Lower leg skin (tissue), 4 donors: ENCODE data around the gene GRIN1. TPM values are rescaled to one million over a fixed set of nuclear protein-coding genes. Genes with fewer than 3 reads are reported as not detected.

Experiments used
- DNase-seq, 2 donors: peaks; one replicate each; pipeline ENCODE4 v3.0.0-alpha.2; 2019; ENCODE audit warnings: low spot score in 2 of 2
- H3K4me3 ChIP-seq: fragments of 200-600 bp; sonication (generic); 2 replicates; pipeline ENCODE4 v1.5.1; 2017; ENCODE audit warnings: mild to moderate bottlenecking, low read depth; ENCODE audit not compliant: poor library complexity, severe bottlenecking
- POLR2A ChIP-seq, 2 donors: fragments of 450-650 bp; IDR thresholded peaks; one replicate each; pipeline ENCODE4 v1.6.1; 2016 to 2017; ENCODE audit warnings: antibody characterized with exemption in 2 of 2, mild to moderate bottlenecking in 1 of 2, moderate library complexity in 1 of 2
- WGBS, 2 donors: methylation state at CpG; one replicate each; pipeline ENCODE4 v1.1.5; 2018; 5-methylcytosine and 5-hydroxymethylcytosine counted together
- intact Hi-C: fragments of 100-400 bp; cut with DNase I; formaldehyde crosslinking; loops from one replicate; pipeline ENCODE4 v1.15.0; 2023; ENCODE audit warnings: low total_unique reads
- total RNA-seq, 4 donors: library from RNA; depleted of rRNA; stranded (reverse); fragments of >200 nt; gene quantifications; one replicate each; pipeline ENCODE4 v1.1.0, GENCODE V29; 2016
- TF ChIP-seq, protein P1 (sequence below), 3 donors: fragments of 450-650 bp; IDR thresholded peaks; one replicate each; pipeline ENCODE4 v1.5.1; 2016; ENCODE audit warnings: antibody characterized with exemption in 3 of 3, mild to moderate bottlenecking in 3 of 3, moderate library complexity in 2 of 3

The GRIN1 gene
- total RNA-seq, 4 donors from 2014 or later: 0.10 to 2.4 (median 0.49) TPM; not detected in 1

DNA sequence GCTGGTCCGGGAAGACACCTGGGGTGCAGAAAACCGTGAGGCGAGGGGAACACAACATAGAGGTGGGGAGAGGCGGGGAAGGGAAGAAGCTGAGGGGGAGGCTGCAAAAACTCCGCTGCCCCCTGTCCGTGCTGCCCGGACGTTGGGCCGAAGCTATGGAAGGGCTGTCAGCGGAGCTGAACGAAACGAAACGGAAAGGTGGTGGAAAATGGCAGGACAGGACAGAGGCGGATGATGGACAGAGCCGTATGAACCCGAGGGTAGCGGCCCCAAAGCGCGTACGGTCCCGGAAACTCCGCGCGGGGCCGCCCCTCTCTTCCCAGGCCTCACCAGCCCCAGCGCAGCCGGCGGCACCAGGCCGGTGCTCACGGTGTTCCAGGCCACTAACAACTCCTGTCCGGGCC is 49.1 kb downstream of the GRIN1 start:
- TF ChIP-seq, protein P1, sequence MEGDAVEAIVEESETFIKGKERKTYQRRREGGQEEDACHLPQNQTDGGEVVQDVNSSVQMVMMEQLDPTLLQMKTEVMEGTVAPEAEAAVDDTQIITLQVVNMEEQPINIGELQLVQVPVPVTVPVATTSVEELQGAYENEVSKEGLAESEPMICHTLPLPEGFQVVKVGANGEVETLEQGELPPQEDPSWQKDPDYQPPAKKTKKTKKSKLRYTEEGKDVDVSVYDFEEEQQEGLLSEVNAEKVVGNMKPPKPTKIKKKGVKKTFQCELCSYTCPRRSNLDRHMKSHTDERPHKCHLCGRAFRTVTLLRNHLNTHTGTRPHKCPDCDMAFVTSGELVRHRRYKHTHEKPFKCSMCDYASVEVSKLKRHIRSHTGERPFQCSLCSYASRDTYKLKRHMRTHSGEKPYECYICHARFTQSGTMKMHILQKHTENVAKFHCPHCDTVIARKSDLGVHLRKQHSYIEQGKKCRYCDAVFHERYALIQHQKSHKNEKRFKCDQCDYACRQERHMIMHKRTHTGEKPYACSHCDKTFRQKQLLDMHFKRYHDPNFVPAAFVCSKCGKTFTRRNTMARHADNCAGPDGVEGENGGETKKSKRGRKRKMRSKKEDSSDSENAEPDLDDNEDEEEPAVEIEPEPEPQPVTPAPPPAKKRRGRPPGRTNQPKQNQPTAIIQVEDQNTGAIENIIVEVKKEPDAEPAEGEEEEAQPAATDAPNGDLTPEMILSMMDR (IDR thresholded peaks at IDR 0.05): no peak
- no peak for TF ChIP-seq POLR2A (IDR thresholded peaks at IDR 0.05)
- intact Hi-C loops: loop anchor here (5.0 kb wide), 1 partner anchor 81 kb away; no protein-coding TSS in a partner anchor
- DNase-seq: no peak
- 1% methylated on average over 28 to 31 of the region's 31 CpGs for WGBS, 2 donors
- H3K4me3 ChIP-seq: peak overlapping the region; percentile 71

DNA sequence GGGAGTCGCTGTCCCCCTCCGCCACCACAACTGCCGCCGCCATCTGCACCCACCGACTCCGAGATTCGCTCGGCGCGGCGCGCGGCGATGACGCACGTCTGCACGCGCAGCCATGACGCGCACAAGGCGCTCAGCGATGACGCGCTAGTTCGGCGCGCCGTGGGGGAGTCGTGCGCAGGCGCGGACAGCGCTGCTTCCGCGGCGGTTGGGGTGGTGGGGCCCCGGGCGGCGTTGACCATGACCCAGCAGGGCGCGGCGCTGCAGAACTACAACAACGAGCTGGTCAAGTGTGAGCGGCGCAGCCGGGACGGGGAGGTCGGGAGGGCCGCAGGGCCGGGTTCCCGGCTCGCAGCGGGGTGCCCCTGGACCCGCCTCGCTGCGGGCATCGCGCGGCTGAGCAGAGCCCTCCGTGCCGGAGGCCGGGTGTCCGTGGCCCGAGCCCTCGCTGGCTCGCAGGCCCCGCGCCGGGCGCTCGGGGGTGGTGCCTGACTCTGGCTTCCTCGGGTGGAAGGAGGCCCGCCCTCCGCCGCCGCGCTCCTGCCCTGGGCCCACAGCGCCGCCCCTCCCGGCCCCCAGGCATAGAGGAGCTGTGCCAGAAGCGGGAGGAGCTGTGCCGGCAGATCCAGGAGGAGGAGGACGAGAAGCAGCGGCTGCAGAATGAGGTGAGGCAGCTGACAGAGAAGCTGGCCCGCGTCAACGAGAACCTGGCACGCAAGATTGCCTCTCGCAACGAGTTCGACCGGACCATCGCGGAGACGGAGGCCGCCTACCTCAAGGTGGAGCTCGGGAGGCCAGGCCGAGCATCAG is 49.7 kb downstream of the GRIN1 start, which contains the start of the genes ANAPC2 and SSNA1:
Gene ANAPC2, minus strand, starts transcription at position 71 of the 807 bp plus-strand sequence. Its CDS starts 28 bp downstream, at position 43.
Gene SSNA1, plus strand, starts transcription at position 187 of the 807 bp plus-strand sequence. Its CDS starts 51 bp downstream, at position 238.
- WGBS, 2 donors: 0 to 1% methylated on average over 52 to 70 of the region's 98 CpGs
- intact Hi-C loops: loop anchor here (5.0 kb wide), 1 partner anchor 81 kb away; no protein-coding TSS in a partner anchor
- peak within 1 kb of the TSS; percentile 71 for H3K4me3 ChIP-seq
- peak; percentile 86 to 98 for DNase-seq
- peak in 1 of 2 donors; percentile 37 for TF ChIP-seq POLR2A (IDR thresholded peaks at IDR 0.05)
- TF ChIP-seq, protein P1 (IDR thresholded peaks at IDR 0.05): no peak

DNA sequence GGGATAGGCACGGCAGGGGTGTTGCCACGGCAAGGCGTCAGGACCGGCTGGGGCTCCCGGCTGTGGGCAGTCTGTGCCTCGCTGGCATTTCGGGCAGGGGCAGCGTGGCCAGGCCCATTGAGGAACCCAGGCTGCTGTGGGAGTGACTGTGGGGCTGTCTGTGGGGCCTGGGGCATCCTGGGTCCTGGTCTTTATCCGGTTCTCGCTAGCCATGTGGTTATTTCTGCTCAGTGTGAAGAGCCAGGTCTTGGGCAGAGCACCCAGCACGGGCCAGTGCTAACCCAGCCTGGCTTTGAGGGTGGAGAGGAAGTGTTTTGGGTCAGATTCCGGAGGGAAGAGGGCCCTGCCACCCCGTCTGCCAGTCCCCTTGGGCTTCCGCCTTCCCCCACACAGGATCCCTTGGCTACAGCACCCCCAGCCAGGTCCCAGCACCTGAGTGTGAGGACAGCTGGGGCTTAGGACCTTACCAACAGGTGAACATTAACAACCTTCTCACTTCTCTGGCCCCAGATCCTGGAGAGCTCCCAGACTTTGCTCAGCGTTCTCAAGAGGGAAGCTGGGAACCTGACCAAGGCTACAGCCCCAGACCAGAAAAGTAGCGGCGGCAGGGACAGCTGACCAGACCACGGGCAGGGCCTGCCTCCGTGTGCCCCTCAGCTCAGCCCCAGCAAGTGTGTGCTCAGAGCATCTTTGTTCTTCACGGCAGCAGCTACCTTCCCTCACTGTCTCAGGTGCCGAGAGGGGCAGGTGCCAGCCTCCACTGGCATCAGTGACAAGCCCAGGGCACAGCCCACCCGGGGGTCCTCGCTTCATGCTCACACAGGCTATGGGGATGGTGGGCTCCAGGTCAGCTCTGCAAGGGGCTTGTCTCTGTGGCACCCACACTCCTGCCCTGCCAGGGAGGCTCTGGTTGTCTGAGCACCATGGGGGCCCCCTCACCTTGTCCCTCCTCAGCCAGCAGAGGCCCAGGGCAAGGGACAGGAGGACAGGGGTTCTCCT is 50.6 kb downstream of the GRIN1 start:
- intact Hi-C loops: loop anchor here (5.0 kb wide), 1 partner anchor 82 kb away; no protein-coding TSS in a partner anchor
- 0 to 34% methylated on average over 7 to 18 of the region's 23 CpGs for WGBS, 2 donors
- no peak for DNase-seq
- TF ChIP-seq, protein P1 (IDR thresholded peaks at IDR 0.05): no peak
- no peak for TF ChIP-seq POLR2A (IDR thresholded peaks at IDR 0.05)
- H3K4me3 ChIP-seq: peak overlapping the region; percentile 71

DNA sequence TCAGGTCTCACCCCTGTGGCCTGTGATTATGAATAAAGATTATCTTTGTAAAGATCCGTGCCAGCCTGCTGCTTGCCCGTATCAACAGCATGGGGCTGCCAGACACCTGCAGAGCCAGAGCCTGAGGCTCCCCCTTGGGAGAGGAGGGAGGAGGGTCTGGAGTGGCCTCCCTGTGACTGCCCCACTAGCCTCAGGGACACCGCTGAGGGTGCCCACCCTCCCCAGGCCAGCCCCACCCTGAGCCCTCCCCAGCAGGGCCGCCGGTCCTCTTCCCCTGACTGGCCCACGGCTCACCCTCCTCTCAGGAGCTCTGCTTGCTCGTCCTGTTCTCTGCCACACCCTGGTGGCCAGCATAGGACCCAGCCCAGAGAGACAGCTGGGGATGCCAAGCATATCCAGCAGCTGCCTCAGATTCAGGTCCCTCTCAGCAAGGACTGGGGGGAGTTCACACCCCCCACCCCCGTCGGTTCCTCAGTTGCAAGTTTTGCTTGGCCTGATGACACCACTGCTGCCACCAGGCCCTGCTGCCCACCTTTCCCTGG is 51.4 kb downstream of the GRIN1 start:
- TF ChIP-seq, protein P1 (IDR thresholded peaks at IDR 0.05): no peak
- TF ChIP-seq POLR2A (IDR thresholded peaks at IDR 0.05): no peak
- no peak overlapping the region for H3K4me3 ChIP-seq
- DNase-seq: no peak
- intact Hi-C loops: no loop called here
- 63 to 68% methylated on average over 9 of the region's 9 CpGs for WGBS, 2 donors

DNA sequence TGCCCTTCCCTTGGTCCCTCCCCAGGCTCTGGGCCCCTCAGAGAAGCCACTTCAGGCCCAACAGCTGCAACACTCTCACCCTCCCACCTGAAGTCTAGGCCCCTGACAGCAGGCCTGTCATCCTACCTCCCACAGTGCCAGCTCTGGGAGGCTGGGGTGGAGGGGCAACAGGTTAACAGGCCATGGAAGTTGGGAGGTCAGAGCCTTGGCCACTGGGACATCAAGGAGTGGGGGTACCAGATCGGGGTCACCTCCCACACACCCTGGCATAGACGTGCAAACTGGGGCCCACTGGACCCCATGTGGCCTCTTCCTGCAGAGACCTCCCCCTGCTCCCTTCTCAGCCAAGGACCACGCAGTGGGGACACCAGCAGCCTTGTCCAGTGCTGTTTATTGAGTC is 52.3 kb downstream of the GRIN1 start:
- TF ChIP-seq POLR2A (IDR thresholded peaks at IDR 0.05): no peak
- TF ChIP-seq, protein P1 (IDR thresholded peaks at IDR 0.05): no peak
- WGBS, 2 donors: 50 to 51% methylated on average over 2 to 3 of the region's 3 CpGs
- H3K4me3 ChIP-seq: no peak overlapping the region
- no peak for DNase-seq
- intact Hi-C loops: no loop called here
